HL-60 (cell line): ENCODE results near the gene PRSS53.

Experiments used
- DNase-seq, 2 experiments: peaks; one replicate each; pipeline ENCODE4 v3.0.0-alpha.2; 2010 to 2020; ENCODE audit warnings: low read depth in 1 of 2, low spot score in 1 of 2
- H3K27ac ChIP-seq: fragments of 250-450 bp; sonication (Bioruptor Pico); replicated peaks from 2 replicates; pipeline ENCODE4 v1.5.1; 2020; ENCODE audit warnings: mild to moderate bottlenecking, moderate library complexity
- H3K27me3 ChIP-seq: fragments of 250-450 bp; sonication (Bioruptor Pico); 2 replicates; pipeline ENCODE4 v1.5.1; 2021; ENCODE audit warnings: mild to moderate bottlenecking, moderate library complexity; ENCODE audit not compliant: insufficient read depth, poor library complexity, severe bottlenecking
- H3K4me3 ChIP-seq: replicated peaks from 2 replicates; pipeline ENCODE4 v1.5.1; 2011; ENCODE audit warnings: mild to moderate bottlenecking, control low read depth, low read length; ENCODE audit not compliant: insufficient read depth
- GABPA ChIP-seq: IDR thresholded peaks from 2 replicates; pipeline ENCODE4 v1.6.1; 2012; ENCODE audit warnings: low read depth
- POLR2AphosphoS5 ChIP-seq: IDR thresholded peaks from 2 replicates; pipeline ENCODE4 v1.6.1; 2012; ENCODE audit warnings: low read depth
- SPI1 ChIP-seq: IDR thresholded peaks from 2 replicates; pipeline ENCODE4 v1.6.1; 2012; ENCODE audit warnings: low read depth, mild to moderate bottlenecking, borderline replicate concordance
- TF ChIP-seq, protein P1 (sequence below): IDR thresholded peaks from one replicate; pipeline ENCODE4 v1.5.1; 2011; ENCODE audit warnings: low read length, control low read depth, inconsistent platforms; ENCODE audit not compliant: insufficient read depth
- TF ChIP-seq, protein P2 (sequence below): IDR thresholded peaks from 2 replicates; pipeline ENCODE4 v1.6.1; 2012; ENCODE audit warnings: low read depth; ENCODE audit not compliant: insufficient replicate concordance

The PRSS53 gene

DNA sequence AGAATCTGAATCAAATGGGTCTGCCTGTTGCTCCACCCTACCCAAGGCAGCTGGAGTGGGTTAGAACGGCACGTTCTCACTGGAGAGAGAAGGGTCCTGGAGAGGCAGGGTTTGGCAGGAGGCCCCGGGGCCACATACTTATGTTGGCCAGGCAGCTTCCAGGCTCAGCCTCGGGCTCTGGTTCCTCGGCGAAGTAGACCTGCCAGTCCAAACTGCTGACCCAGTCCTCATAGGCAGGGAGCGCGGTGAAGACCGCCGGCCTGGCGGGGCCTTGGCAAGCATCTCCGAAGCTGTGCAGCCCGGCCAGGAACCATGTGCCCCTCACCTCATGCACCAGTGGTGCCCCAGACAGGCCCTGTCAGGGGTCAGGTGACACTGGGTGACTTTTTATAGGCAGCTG, 4.8 kb downstream of the PRSS53 start:
- H3K27ac ChIP-seq, result no peak overlapping the region
- H3K27me3 ChIP-seq, result no peaks in the 10 kb centered on the region
- TF ChIP-seq, protein P1, sequence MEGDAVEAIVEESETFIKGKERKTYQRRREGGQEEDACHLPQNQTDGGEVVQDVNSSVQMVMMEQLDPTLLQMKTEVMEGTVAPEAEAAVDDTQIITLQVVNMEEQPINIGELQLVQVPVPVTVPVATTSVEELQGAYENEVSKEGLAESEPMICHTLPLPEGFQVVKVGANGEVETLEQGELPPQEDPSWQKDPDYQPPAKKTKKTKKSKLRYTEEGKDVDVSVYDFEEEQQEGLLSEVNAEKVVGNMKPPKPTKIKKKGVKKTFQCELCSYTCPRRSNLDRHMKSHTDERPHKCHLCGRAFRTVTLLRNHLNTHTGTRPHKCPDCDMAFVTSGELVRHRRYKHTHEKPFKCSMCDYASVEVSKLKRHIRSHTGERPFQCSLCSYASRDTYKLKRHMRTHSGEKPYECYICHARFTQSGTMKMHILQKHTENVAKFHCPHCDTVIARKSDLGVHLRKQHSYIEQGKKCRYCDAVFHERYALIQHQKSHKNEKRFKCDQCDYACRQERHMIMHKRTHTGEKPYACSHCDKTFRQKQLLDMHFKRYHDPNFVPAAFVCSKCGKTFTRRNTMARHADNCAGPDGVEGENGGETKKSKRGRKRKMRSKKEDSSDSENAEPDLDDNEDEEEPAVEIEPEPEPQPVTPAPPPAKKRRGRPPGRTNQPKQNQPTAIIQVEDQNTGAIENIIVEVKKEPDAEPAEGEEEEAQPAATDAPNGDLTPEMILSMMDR, result no peak
- TF ChIP-seq GABPA (no peak), SPI1 (no peak), POLR2AphosphoS5 (no peak)
- TF ChIP-seq, protein P2, sequence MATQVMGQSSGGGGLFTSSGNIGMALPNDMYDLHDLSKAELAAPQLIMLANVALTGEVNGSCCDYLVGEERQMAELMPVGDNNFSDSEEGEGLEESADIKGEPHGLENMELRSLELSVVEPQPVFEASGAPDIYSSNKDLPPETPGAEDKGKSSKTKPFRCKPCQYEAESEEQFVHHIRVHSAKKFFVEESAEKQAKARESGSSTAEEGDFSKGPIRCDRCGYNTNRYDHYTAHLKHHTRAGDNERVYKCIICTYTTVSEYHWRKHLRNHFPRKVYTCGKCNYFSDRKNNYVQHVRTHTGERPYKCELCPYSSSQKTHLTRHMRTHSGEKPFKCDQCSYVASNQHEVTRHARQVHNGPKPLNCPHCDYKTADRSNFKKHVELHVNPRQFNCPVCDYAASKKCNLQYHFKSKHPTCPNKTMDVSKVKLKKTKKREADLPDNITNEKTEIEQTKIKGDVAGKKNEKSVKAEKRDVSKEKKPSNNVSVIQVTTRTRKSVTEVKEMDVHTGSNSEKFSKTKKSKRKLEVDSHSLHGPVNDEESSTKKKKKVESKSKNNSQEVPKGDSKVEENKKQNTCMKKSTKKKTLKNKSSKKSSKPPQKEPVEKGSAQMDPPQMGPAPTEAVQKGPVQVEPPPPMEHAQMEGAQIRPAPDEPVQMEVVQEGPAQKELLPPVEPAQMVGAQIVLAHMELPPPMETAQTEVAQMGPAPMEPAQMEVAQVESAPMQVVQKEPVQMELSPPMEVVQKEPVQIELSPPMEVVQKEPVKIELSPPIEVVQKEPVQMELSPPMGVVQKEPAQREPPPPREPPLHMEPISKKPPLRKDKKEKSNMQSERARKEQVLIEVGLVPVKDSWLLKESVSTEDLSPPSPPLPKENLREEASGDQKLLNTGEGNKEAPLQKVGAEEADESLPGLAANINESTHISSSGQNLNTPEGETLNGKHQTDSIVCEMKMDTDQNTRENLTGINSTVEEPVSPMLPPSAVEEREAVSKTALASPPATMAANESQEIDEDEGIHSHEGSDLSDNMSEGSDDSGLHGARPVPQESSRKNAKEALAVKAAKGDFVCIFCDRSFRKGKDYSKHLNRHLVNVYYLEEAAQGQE, result no peak
- no peak for DNase-seq
- no peak overlapping the region for H3K4me3 ChIP-seq

- TF ChIP-seq POLR2AphosphoS5 (0 out of 2 replicates have a peak, but pooled peaks have one; percentile 17), SPI1 (no peak), GABPA (no peak)
- TF ChIP-seq, protein P2, result no peak
- TF ChIP-seq, protein P1, result no peak
- DNase-seq, result no peak
- H3K4me3 ChIP-seq, result no peak overlapping the region
- H3K27ac ChIP-seq, result no peak overlapping the region
- H3K27me3 ChIP-seq, result no peaks in the 10 kb centered on the region
Observed at GRCh38 chr16:31083556-31083955, 5.2 kb downstream of the PRSS53 start.

GRCh38 chr16:31083081-31083480, 5.7 kb downstream of the PRSS53 start:
- Histone ChIP-seq H3K4me3 (no peak overlapping the region), H3K27me3 (no peaks in the 10 kb centered on the region), H3K27ac (no peak overlapping the region)
- TF ChIP-seq GABPA (no peak), POLR2AphosphoS5 (no peak), SPI1 (no peak)
- TF ChIP-seq, protein P2, result no peak
- TF ChIP-seq, protein P1, result no peak
- DNase-seq, result no peak
